Prostate gland (tissue), 2 donors: ENCODE data around the gene CPNE4. TPM values are rescaled to one million over a fixed set of nuclear protein-coding genes. Genes with fewer than 3 reads are reported as not detected.

Experiments used
- DNase-seq: peaks from one replicate; pipeline ENCODE4 v3.0.0-alpha.2; 2019; ENCODE audit warnings: low spot score
- H3K27ac ChIP-seq, 2 donors: fragments of 200-600 bp; sonication (generic); 2 replicates each; pipeline ENCODE4 v1.5.1; 2017 to 2019
- H3K27me3 ChIP-seq: fragments of 200-600 bp; sonication (generic); replicated peaks from 2 replicates; pipeline ENCODE4 v1.5.1; 2019; ENCODE audit not compliant: insufficient read depth
- H3K36me3 ChIP-seq, 2 donors: fragments of 200-600 bp; sonication (generic); 1 replicate in 1 of 2; 2 replicates in 1 of 2; pipeline versions ENCODE4 v1.5.1 to v1.8.1; 2017 to 2019
- H3K4me1 ChIP-seq: fragments of 200-600 bp; sonication (generic); replicated peaks from 2 replicates; pipeline ENCODE4 v1.5.1; 2019
- H3K4me3 ChIP-seq, 2 donors: fragments of 200-600 bp; sonication (generic); 2 replicates each; pipeline ENCODE4 v1.5.1; 2017 to 2019
- H3K9me3 ChIP-seq: fragments of 200-600 bp; sonication (generic); 2 replicates; pipeline ENCODE4 v1.5.1; 2017
- CTCF ChIP-seq, 4 experiments: fragments of 200-600 bp in 2 of 4; fragments of 450-650 bp in 2 of 4; sonication (generic) in 2 of 4; IDR thresholded peaks; 1 replicate in 3 of 4; 2 replicates in 1 of 4; pipeline ENCODE4 v1.5.1; 2016 to 2019; ENCODE audit warnings: antibody characterized with exemption in 4 of 4, mild to moderate bottlenecking in 2 of 4, moderate library complexity in 2 of 4
- POLR2A ChIP-seq: fragments of 450-650 bp; IDR thresholded peaks from one replicate; pipeline ENCODE4 v1.6.1; 2016; ENCODE audit warnings: antibody characterized with exemption, mild to moderate bottlenecking
- POLR2AphosphoS5 ChIP-seq: sonication (generic); formaldehyde crosslinking; IDR thresholded peaks from one replicate; pipeline ENCODE4 v1.6.1; 2017; ENCODE audit warnings: antibody characterized with exemption
- WGBS: methylation state at CpG from one replicate; pipeline ENCODE4 v1.1.5; 2018; 5-methylcytosine and 5-hydroxymethylcytosine counted together
- intact Hi-C: fragments of 100-400 bp; cut with DNase I; formaldehyde crosslinking; loops from one replicate; pipeline ENCODE4 v1.14.2; 2022
- total RNA-seq, 2 donors: library from RNA; depleted of rRNA; stranded (reverse); fragments of >200 nt; gene quantifications; one replicate each; pipeline ENCODE4 v1.1.0, GENCODE V29; 2016

CPNE4 gene
- total RNA-seq, 2 donors from 2014 or later = 39.9 to 68.2 TPM

DNA sequence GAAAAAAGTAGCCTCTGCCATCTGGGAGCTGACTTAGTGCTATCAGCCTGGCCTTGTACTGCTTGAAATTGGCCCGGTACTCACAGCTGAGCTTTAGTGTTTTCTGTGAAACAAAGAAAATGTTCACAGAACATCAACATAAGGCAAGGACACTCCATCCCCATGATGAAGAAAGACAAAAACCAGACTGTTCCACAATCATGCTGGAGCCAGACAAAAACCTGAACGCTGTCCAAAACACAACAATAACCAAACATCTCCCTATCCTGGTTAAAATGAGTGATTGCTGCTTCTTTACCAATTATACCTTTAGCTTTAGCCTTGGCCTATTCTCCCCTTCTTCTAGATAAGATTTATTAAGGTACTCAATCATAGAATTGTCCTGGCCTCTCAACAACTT is 153.9 kb downstream of the CPNE4 start:
- H3K4me3 ChIP-seq = no peak overlapping the region
- H3K9me3 ChIP-seq = no peaks in the 10 kb centered on the region
- no peak for TF ChIP-seq CTCF (IDR thresholded peaks at IDR 0.05)
- TF ChIP-seq POLR2AphosphoS5 = no peak
- no peak for TF ChIP-seq POLR2A
- H3K36me3 ChIP-seq = no peaks in the 10 kb centered on the region
- no peak for DNase-seq
- H3K27me3 ChIP-seq = no peaks in the 10 kb centered on the region
- intact Hi-C loops = no loop called here
- no peaks in the 10 kb centered on the region for H3K4me1 ChIP-seq
- no peak overlapping the region for H3K27ac ChIP-seq
- 31% methylated on average over 2 of the region's 2 CpGs for WGBS

DNA sequence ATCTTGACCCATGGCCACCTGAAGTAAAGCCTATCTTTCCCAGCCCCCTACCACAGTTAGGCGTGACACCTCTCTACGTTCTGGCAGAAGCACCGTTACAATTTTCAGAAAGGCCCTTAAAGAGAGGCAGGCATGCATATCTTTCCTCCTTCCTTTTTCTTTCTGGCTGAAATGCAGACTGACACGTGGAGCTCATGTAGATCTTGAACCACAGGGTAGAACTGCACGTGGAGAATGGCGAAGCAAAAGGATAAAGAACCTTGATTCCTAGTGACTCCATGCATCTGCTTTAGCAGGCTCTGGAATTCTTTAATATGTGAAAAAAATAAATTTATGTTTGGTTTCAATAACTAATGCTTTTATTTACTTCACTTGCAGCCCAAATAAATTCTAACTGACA is 166.6 kb downstream of the CPNE4 start:
- TF ChIP-seq POLR2A (no peak), CTCF (IDR thresholded peaks at IDR 0.05) (no peak), POLR2AphosphoS5 (no peak)
- H3K4me1 ChIP-seq = no peaks in the 10 kb centered on the region
- 91% methylated on average over 6 of the region's 6 CpGs for WGBS
- H3K27ac ChIP-seq = no peak overlapping the region
- H3K4me3 ChIP-seq = no peak overlapping the region
- H3K27me3 ChIP-seq = no peaks in the 10 kb centered on the region
- intact Hi-C loops = no loop called here
- H3K9me3 ChIP-seq = no peaks in the 10 kb centered on the region
- H3K36me3 ChIP-seq = no peaks in the 10 kb centered on the region
- DNase-seq = no peak

DNA sequence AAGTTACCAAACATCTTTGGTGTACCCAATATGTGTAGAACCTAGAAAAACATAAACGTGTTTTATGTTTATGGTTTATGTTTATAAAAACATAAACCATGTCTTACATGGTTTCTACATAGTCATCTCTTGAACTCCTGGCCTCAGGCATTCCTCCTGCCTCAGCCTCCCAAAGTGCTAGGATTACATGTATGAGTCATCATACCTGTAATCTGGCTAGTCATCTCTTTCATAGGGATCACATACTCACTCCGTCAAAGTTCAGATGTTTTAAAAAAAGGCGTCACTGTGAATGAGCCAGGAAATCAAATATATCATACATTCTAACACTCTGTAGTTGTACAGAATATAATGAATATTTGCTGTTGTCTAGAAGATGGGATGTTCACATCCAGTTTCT is 178.6 kb downstream of the CPNE4 start:
- 69% methylated on average over 3 of the region's 3 CpGs for WGBS
- no peaks in the 10 kb centered on the region for H3K9me3 ChIP-seq
- no peaks in the 10 kb centered on the region for H3K27me3 ChIP-seq
- no peak for TF ChIP-seq POLR2AphosphoS5
- no peak overlapping the region for H3K4me3 ChIP-seq
- intact Hi-C loops = no loop called here
- H3K4me1 ChIP-seq = no peaks in the 10 kb centered on the region
- DNase-seq = no peak
- no peak overlapping the region for H3K27ac ChIP-seq
- H3K36me3 ChIP-seq = no peaks in the 10 kb centered on the region

- H3K36me3 ChIP-seq = no peaks in the 10 kb centered on the region
- no peak overlapping the region for H3K27ac ChIP-seq
- no peak overlapping the region for H3K4me3 ChIP-seq
- H3K4me1 ChIP-seq = no peaks in the 10 kb centered on the region
- TF ChIP-seq POLR2A (no peak), CTCF (IDR thresholded peaks at IDR 0.05) (no peak), POLR2AphosphoS5 (no peak)
- intact Hi-C loops = no loop called here
- DNase-seq = no peak
- 96% methylated on average over 3 of the region's 3 CpGs for WGBS
- no peaks in the 10 kb centered on the region for H3K9me3 ChIP-seq
- no peaks in the 10 kb centered on the region for H3K27me3 ChIP-seq
Measured at GRCh38 chr3:131850223-131850622, 184.6 kb downstream of the CPNE4 start.

DNA sequence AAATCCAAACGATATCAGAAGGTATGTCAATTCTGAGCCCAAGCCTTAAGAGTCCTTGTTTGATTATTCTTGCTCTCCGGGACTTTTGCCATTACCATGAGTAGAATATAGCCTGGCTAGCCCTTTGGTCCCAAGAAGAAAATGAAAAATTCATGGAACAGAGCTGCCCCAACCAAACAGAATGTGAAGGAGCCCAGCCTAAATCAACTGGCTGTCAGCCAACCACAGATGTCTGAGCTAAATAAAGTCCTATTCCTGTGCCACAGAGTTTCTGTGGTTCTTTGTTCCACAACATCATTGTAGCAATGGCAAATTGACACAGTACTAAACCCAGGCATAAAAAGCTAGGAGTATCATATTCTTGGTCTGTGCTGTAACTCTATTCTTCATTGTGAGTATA is 185.2 kb downstream of the CPNE4 start:
- intact Hi-C loops = no loop called here
- Histone ChIP-seq H3K4me3 (no peak overlapping the region), H3K4me1 (no peaks in the 10 kb centered on the region), H3K36me3 (no peaks in the 10 kb centered on the region), H3K9me3 (no peaks in the 10 kb centered on the region), H3K27ac (no peak overlapping the region), H3K27me3 (no peaks in the 10 kb centered on the region)
- TF ChIP-seq POLR2AphosphoS5 (no peak), CTCF (IDR thresholded peaks at IDR 0.05) (no peak), POLR2A (no peak)
- no peak for DNase-seq
- 92% methylated on average over 2 of the region's 2 CpGs for WGBS
